Brain microvascular endothelial cell (primary cell): Measurements from ENCODE around the gene PCDHGC3.

ENCODE experiments used
- DNase-seq: peaks from one replicate; pipeline ENCODE4 v3.0.0-alpha.2; 2020
- H3K27ac ChIP-seq: fragments of 250-450 bp; sonication (Bioruptor Pico); 2 replicates; pipeline ENCODE4 v1.5.1; 2020; ENCODE audit warnings: mild to moderate bottlenecking, moderate library complexity
- H3K27me3 ChIP-seq: fragments of 250-450 bp; sonication (Bioruptor Pico); replicated peaks from 2 replicates; pipeline ENCODE4 v1.5.1; 2020; ENCODE audit warnings: mild to moderate bottlenecking
- H3K36me3 ChIP-seq: fragments of 250-450 bp; sonication (Bioruptor Pico); replicated peaks from 2 replicates; pipeline ENCODE4 v1.5.1; 2020; ENCODE audit warnings: mild to moderate bottlenecking
- H3K4me3 ChIP-seq: 2 replicates; pipeline ENCODE4 v1.5.1; 2011; ENCODE audit warnings: low read depth, mild to moderate bottlenecking, control low read depth, low read length, moderate library complexity
- CTCF ChIP-seq: IDR thresholded peaks from 2 replicates; pipeline ENCODE4 v1.5.1; 2011; ENCODE audit warnings: low read depth, mild to moderate bottlenecking, moderate library complexity, low read length, control low read depth, inconsistent platforms; ENCODE audit errors: missing control alignments
- in situ Hi-C: cut with HindIII; loops from 2 replicates; pipeline ENCODE4 v1.10.0; 2017; ENCODE audit warnings: low sequenced_read_pairs, low pct_ligation_motif_present

PCDHGC3 gene

GRCh38 chr5:141434006-141434405 lies 41.8 kb upstream of the PCDHGC3 start:
- in situ Hi-C loops: no loop called here
- Histone ChIP-seq H3K27ac (no peak overlapping the region), H3K4me3 (no peak overlapping the region), H3K27me3 (no peaks in the 10 kb centered on the region), H3K36me3 (no peaks in the 10 kb centered on the region)
- no peak for TF ChIP-seq CTCF
- DNase-seq: no peak

- TF ChIP-seq CTCF: no peak
- Histone ChIP-seq H3K36me3 (no peaks in the 10 kb centered on the region), H3K27ac (no peak overlapping the region), H3K4me3 (no peak overlapping the region), H3K27me3 (no peaks in the 10 kb centered on the region)
- no peak for DNase-seq
- in situ Hi-C loops: no loop called here
Measured at GRCh38 chr5:141437221-141437620, 38.5 kb upstream of the PCDHGC3 start.

- in situ Hi-C loops: no loop called here
- Histone ChIP-seq H3K4me3 (no peak overlapping the region), H3K27me3 (no peaks in the 10 kb centered on the region), H3K27ac (no peak overlapping the region), H3K36me3 (no peaks in the 10 kb centered on the region)
- no peak for TF ChIP-seq CTCF
- no peak for DNase-seq
Measured at GRCh38 chr5:141439411-141440141, 36.2 kb upstream of the PCDHGC3 start.

GRCh38 chr5:141440341-141440740 lies 35.4 kb upstream of the PCDHGC3 start:
- in situ Hi-C loops: no loop called here
- TF ChIP-seq CTCF: no peak
- DNase-seq: no peak
- Histone ChIP-seq H3K27me3 (no peaks in the 10 kb centered on the region), H3K27ac (no peak overlapping the region), H3K36me3 (no peaks in the 10 kb centered on the region), H3K4me3 (no peak overlapping the region)

- H3K27me3 ChIP-seq: no peaks in the 10 kb centered on the region
- DNase-seq: no peak
- H3K4me3 ChIP-seq: no peak overlapping the region
- no peaks in the 10 kb centered on the region for H3K36me3 ChIP-seq
- H3K27ac ChIP-seq: no peak overlapping the region
- TF ChIP-seq CTCF: no peak
- in situ Hi-C loops: no loop called here
Measured at GRCh38 chr5:141441571-141442170, 34.1 kb upstream of the PCDHGC3 start.
